ENCODE measurements around the gene AGR2.

Gene AGR2

DNA sequence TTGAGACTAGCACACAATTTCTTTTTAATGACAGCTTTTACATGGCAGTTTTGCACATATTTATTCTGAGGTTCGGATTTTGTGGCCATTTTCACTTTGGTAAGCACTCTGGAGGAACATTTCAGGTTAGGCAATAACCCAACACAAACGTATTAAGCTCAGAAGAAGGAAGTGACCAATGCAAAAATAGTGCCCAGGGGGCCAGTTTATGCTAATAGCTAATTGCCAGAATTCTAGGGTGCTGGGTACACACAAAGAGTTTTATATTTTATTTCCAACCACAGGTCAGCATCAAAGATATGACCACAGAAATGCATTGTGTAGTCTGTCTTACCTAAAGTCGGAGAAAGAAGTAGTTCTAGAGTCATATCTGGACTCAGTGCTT, 8.4 kb upstream of the AGR2 start:
- Histone ChIP-seq H3K4me1 (ENCODE audit: insufficient read depth, insufficient read length) (no peaks in the 10 kb centered on the region), H3K4me3 (ENCODE audit: insufficient read length, low read depth) (no peak overlapping the region), H3K36me3 (ENCODE audit: insufficient read depth, insufficient read length, low read length) (no peaks in the 10 kb centered on the region), H3K27me3 (ENCODE audit: insufficient read depth, insufficient read length) (no peaks in the 10 kb centered on the region), H3K9ac (ENCODE audit: insufficient read length, low read depth) (no peak overlapping the region), H3K9me3 (ENCODE audit: insufficient read depth, low read length) (no peaks in the 10 kb centered on the region)
- TF ChIP-seq YY1 (IDR thresholded peaks at IDR 0.05; ENCODE audit: insufficient read depth, insufficient read length), result no peak
- TF ChIP-seq SUZ12 (IDR thresholded peaks at IDR 0.05; ENCODE audit: extremely low read depth, insufficient read depth, insufficient read length), result no peak
- no peak for TF ChIP-seq ZNF274 (IDR thresholded peaks at IDR 0.05; ENCODE audit: low read depth, low read length)
- no peak for DNase-seq (ENCODE audit: low read depth, low spot score)

DNA sequence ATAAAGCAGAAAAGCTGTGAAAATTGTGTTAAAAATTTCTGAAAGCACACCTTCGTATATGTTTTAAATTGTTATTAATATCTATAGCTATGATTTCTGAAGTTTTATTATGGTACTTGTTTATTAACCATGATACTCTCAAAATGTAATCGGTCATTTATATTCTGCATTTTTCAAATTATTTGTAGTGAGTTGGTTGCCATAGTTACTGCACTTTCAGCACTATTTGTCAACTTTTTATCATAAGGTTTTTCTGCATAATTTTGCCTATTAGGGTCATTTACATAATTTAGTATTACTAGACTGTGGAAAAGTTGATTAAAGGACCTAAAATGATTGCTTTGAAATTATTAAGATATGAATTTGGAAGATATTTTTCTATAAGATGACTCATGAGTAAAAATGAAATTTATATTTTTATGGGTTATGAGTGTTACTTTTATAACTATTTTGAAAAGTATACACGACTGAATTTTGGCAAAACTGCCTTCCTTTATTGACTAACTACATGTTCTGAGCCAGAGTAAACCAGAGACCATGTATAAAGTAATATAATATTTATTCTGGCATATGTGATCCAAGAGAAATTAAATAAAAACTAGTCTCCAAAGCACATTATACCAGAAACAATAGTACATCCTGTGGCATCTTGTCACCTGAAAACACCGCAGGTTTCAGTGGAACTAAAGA, 7.9 kb upstream of the AGR2 start:
- H3K9me3 ChIP-seq (ENCODE audit: insufficient read depth, low read length), result no peaks in the 10 kb centered on the region
- no peak overlapping the region for H3K4me3 ChIP-seq (ENCODE audit: insufficient read length, low read depth)
- no peak overlapping the region for H3K9ac ChIP-seq (ENCODE audit: insufficient read length, low read depth)
- no peak for DNase-seq (ENCODE audit: low read depth, low spot score)
- no peaks in the 10 kb centered on the region for H3K36me3 ChIP-seq (ENCODE audit: insufficient read depth, insufficient read length, low read length)
- no peaks in the 10 kb centered on the region for H3K4me1 ChIP-seq (ENCODE audit: insufficient read depth, insufficient read length)
- no peak for TF ChIP-seq SUZ12 (IDR thresholded peaks at IDR 0.05; ENCODE audit: extremely low read depth, insufficient read depth, insufficient read length)
- TF ChIP-seq YY1 (IDR thresholded peaks at IDR 0.05; ENCODE audit: insufficient read depth, insufficient read length), result no peak
- TF ChIP-seq ZNF274 (IDR thresholded peaks at IDR 0.05; ENCODE audit: low read depth, low read length), result no peak
- H3K27me3 ChIP-seq (ENCODE audit: insufficient read depth, insufficient read length), result no peaks in the 10 kb centered on the region

DNA sequence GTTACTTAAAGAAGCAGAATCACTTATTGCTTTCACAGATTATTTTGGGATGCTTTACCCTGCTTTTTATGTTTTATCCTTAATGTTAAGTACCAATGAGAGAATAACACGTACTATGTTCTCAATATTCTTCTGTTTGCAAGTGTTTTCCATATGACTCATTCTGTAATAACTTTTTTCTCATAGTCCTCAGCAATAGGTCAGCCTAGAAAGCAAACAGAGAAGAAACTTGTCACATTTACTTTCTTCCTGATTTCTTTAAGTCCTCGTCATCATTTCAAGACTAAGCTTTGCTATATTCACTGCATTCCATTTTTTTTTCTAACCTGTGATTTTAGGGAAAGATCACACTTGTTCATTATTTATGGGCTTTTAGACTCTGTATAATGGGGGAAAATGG, 6.8 kb upstream of the AGR2 start:
- Histone ChIP-seq H3K9ac (ENCODE audit: insufficient read length, low read depth) (no peak overlapping the region), H3K36me3 (ENCODE audit: insufficient read depth, insufficient read length, low read length) (no peaks in the 10 kb centered on the region), H3K27me3 (ENCODE audit: insufficient read depth, insufficient read length) (no peaks in the 10 kb centered on the region), H3K9me3 (ENCODE audit: insufficient read depth, low read length) (no peaks in the 10 kb centered on the region), H3K4me1 (ENCODE audit: insufficient read depth, insufficient read length) (no peaks in the 10 kb centered on the region), H3K4me3 (ENCODE audit: insufficient read length, low read depth) (no peak overlapping the region)
- no peak for DNase-seq (ENCODE audit: low read depth, low spot score)
- TF ChIP-seq SUZ12 (IDR thresholded peaks at IDR 0.05; ENCODE audit: extremely low read depth, insufficient read depth, insufficient read length) (no peak), YY1 (IDR thresholded peaks at IDR 0.05; ENCODE audit: insufficient read depth, insufficient read length) (no peak), ZNF274 (IDR thresholded peaks at IDR 0.05; ENCODE audit: low read depth, low read length) (no peak)

DNA sequence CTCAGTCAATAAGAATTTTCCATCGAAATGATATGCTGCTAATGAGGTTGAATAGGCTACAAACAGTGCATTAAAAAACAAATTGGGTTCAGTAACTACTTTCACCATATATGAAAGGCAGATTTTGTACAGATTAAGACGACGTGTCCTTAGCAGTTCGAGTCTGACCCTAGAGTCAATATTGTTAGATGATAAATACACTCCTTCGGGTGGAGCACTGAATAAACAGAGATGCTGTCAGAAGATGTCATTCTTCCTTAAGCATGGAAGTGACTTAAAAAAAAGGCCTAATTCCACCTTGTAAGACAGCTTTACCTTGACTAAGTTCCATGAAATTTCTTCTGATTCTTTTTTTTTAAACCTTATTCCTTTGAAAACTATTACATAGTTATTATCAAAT, 5.8 kb upstream of the AGR2 start:
- Histone ChIP-seq H3K9ac (ENCODE audit: insufficient read length, low read depth) (no peak overlapping the region), H3K4me1 (ENCODE audit: insufficient read depth, insufficient read length) (no peaks in the 10 kb centered on the region), H3K36me3 (ENCODE audit: insufficient read depth, insufficient read length, low read length) (no peaks in the 10 kb centered on the region), H3K27me3 (ENCODE audit: insufficient read depth, insufficient read length) (no peaks in the 10 kb centered on the region), H3K9me3 (ENCODE audit: insufficient read depth, low read length) (no peaks in the 10 kb centered on the region), H3K4me3 (ENCODE audit: insufficient read length, low read depth) (no peak overlapping the region)
- no peak for DNase-seq (ENCODE audit: low read depth, low spot score)
- TF ChIP-seq YY1 (IDR thresholded peaks at IDR 0.05; ENCODE audit: insufficient read depth, insufficient read length) (no peak), SUZ12 (IDR thresholded peaks at IDR 0.05; ENCODE audit: extremely low read depth, insufficient read depth, insufficient read length) (no peak), ZNF274 (IDR thresholded peaks at IDR 0.05; ENCODE audit: low read depth, low read length) (no peak)

DNA sequence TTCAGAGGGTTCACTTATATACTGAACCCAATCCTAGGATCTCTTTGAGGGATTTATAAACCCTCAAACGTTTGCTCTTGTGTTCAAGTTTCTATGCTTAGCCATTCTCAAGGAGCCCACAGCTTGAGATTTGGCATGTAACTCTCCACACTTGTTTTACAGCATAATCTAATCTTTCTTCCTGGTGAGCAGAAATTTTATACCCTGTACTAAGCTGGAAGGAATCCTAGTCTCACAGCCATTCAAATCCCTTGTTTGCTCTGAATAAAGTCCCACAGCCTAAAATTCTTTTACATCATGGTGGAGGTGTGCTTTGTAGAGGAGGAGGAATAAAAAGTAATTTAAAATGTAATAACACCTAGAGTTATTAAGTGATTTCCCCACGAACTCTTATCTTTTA, 5.3 kb upstream of the AGR2 start:
- no peak for TF ChIP-seq SUZ12 (IDR thresholded peaks at IDR 0.05; ENCODE audit: extremely low read depth, insufficient read depth, insufficient read length)
- Histone ChIP-seq H3K4me3 (ENCODE audit: insufficient read length, low read depth) (no peak overlapping the region), H3K9ac (ENCODE audit: insufficient read length, low read depth) (no peak overlapping the region), H3K9me3 (ENCODE audit: insufficient read depth, low read length) (no peaks in the 10 kb centered on the region), H3K4me1 (ENCODE audit: insufficient read depth, insufficient read length) (no peaks in the 10 kb centered on the region), H3K27me3 (ENCODE audit: insufficient read depth, insufficient read length) (no peaks in the 10 kb centered on the region), H3K36me3 (ENCODE audit: insufficient read depth, insufficient read length, low read length) (no peaks in the 10 kb centered on the region)
- no peak for DNase-seq (ENCODE audit: low read depth, low spot score)

DNA sequence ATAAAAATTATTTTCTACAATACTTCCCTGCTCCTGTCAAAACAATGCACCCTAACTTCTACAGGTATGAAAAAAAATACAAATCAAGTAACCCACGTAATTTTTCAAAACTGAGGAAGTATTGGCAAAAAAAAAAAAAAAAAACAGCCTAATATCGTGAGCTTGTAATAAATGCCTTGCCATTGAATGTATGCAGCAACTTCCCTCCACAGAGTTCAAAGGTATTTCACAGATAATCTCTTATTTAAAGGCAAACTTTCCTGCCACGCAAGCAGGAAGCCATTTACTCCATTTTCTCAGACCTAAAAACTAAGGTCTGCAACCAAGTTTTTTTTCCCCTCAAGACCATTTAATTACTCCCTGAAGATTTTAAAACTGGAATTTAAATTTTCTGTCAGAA, 642 bp upstream of the AGR2 start:
- DNase-seq (ENCODE audit: low read depth, low spot score), result no peak
- H3K9me3 ChIP-seq (ENCODE audit: insufficient read depth, low read length), result no peaks in the 10 kb centered on the region
- no peaks in the 10 kb centered on the region for H3K4me1 ChIP-seq (ENCODE audit: insufficient read depth, insufficient read length)
- H3K9ac ChIP-seq (ENCODE audit: insufficient read length, low read depth), result no peak overlapping the region
- H3K27me3 ChIP-seq (ENCODE audit: insufficient read depth, insufficient read length), result no peaks in the 10 kb centered on the region
- TF ChIP-seq SUZ12 (IDR thresholded peaks at IDR 0.05; ENCODE audit: extremely low read depth, insufficient read depth, insufficient read length) (no peak), ZNF274 (IDR thresholded peaks at IDR 0.05; ENCODE audit: low read depth, low read length) (no peak), YY1 (IDR thresholded peaks at IDR 0.05; ENCODE audit: insufficient read depth, insufficient read length) (no peak)
- H3K36me3 ChIP-seq (ENCODE audit: insufficient read depth, insufficient read length, low read length), result no peaks in the 10 kb centered on the region
- no peak overlapping the region for H3K4me3 ChIP-seq (ENCODE audit: insufficient read length, low read depth)

DNA sequence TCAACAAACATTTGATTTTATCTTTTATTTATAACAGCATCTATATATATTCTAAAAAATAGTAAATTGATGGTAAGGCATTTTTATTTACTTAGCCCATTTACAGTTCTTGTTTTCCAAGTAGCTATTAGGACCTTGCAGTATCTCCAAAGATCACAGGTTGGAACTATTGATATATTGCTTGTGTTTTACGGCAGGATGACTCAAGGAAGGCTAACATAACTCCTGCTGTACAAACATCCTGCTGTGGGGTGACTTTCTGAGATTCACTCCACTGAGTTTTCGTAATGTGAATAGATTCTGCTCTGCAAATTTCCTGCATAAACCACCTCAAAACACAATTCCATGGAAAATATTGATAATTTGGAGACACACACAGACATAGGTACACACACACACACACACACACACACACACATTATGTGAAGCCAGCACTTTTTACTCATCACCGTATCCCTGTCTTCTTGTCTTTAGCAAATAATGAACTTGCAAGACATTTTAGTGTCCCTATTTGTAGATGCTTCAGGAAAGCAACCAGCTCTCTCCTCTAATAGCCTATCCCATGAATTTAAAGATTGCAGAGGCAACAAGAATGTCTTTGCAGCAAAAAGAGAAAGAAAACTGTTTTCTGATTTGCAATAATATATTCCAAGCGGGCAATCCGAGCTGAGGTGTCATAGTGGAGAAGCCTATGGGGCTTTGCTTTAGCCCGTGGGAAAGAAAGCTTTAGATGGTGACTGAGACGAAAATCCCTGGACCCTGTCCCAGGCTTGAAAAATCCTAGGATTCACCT, 722 bp downstream of the AGR2 start:
- TF ChIP-seq SUZ12 (IDR thresholded peaks at IDR 0.05; ENCODE audit: extremely low read depth, insufficient read depth, insufficient read length) (no peak), ZNF274 (IDR thresholded peaks at IDR 0.05; ENCODE audit: low read depth, low read length) (no peak), YY1 (IDR thresholded peaks at IDR 0.05; ENCODE audit: insufficient read depth, insufficient read length) (no peak)
- Histone ChIP-seq H3K36me3 (ENCODE audit: insufficient read depth, insufficient read length, low read length) (no peaks in the 10 kb centered on the region), H3K4me1 (ENCODE audit: insufficient read depth, insufficient read length) (no peaks in the 10 kb centered on the region), H3K9ac (ENCODE audit: insufficient read length, low read depth) (no peak overlapping the region), H3K4me3 (ENCODE audit: insufficient read length, low read depth) (no peak overlapping the region), H3K27me3 (ENCODE audit: insufficient read depth, insufficient read length) (no peaks in the 10 kb centered on the region), H3K9me3 (ENCODE audit: insufficient read depth, low read length) (no peaks in the 10 kb centered on the region)
- DNase-seq (ENCODE audit: low read depth, low spot score), result no peak
